Adipose tissue (tissue), 3 donors: ENCODE data around the gene PIP5KL1. TPM values are rescaled to one million over a fixed set of nuclear protein-coding genes. Genes with fewer than 3 reads are reported as not detected.
"Not testable (repeated sequence)": the region's sequence is repeated elsewhere in the genome, so short reads cannot be mapped to it uniquely, and the experiment has no call there.

Source experiments
- H3K27ac ChIP-seq: one replicate; pipeline ENCODE4 v1.5.1; 2013; ENCODE audit warnings: low read depth, low read length
- WGBS, 3 donors: extraction: QIAGEN DNeasy Blood & Tissue Kit; methylation state at CpG; one replicate each; pipeline ENCODE4 v1.1.7; 2013; 5-methylcytosine and 5-hydroxymethylcytosine counted together
- polyA plus RNA-seq, 3 donors: library from polyadenylated mRNA; stranded (reverse); fragments of 200-250 nt; gene quantifications; one replicate each; pipeline ENCODE4 v1.2.3, GENCODE V29; 2013
- donor health status: healthy with polysubstance abuse.
- donor health status: Bipolar disorder and iron deficiency.
- donor health status: healthy.

PIP5KL1 gene
- polyA plus RNA-seq, 3 donors: 0.22 to 0.74 (median 0.74) TPM

DNA sequence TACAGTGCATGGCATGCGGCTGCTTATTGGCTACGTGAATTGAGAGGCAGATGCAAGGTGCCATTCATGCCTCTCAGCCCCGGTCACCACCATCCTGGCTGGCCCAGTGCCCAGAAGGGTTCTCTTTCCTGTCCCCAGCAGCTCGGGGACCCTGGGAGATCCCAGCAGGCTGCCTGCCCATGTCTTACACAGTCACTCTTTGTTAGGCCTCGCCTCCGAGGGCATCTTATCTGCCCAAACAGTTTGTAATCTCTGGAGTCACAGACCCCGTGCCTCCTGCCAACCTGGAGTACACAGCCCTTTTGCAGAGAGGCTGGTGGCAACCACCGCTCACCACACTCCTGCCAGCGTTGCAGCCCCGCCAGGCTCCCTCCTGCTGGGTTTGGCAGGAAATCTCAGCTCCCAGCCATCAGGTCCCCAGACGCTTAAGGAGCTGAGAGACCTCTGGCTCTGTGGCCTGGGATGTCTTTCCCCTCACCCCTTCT, 46.1 kb downstream of the PIP5KL1 start:
- WGBS, 3 donors: 22 to 38% (median 34%) methylated on average over 11 of the region's 11 CpGs
- no peak overlapping the region for H3K27ac ChIP-seq

- 71 to 87% (median 76%) methylated on average over 7 of the region's 7 CpGs for WGBS, 3 donors
- H3K27ac ChIP-seq: no peak overlapping the region
These were observed 46.6 kb downstream of the PIP5KL1 start for GRCh38 chr9:127883959-127884358.

GRCh38 chr9:127881715-127882114, 48.9 kb downstream of the PIP5KL1 start:
- H3K27ac ChIP-seq: not testable (repeated sequence)
- 79 to 85% (median 84%) methylated on average over 3 of the region's 3 CpGs for WGBS, 3 donors

- H3K27ac ChIP-seq: no peak overlapping the region
- WGBS, 3 donors: 74 to 82% (median 74%) methylated on average over 8 of the region's 8 CpGs
These were observed 50.4 kb downstream of the PIP5KL1 start for GRCh38 chr9:127880143-127880542.

DNA sequence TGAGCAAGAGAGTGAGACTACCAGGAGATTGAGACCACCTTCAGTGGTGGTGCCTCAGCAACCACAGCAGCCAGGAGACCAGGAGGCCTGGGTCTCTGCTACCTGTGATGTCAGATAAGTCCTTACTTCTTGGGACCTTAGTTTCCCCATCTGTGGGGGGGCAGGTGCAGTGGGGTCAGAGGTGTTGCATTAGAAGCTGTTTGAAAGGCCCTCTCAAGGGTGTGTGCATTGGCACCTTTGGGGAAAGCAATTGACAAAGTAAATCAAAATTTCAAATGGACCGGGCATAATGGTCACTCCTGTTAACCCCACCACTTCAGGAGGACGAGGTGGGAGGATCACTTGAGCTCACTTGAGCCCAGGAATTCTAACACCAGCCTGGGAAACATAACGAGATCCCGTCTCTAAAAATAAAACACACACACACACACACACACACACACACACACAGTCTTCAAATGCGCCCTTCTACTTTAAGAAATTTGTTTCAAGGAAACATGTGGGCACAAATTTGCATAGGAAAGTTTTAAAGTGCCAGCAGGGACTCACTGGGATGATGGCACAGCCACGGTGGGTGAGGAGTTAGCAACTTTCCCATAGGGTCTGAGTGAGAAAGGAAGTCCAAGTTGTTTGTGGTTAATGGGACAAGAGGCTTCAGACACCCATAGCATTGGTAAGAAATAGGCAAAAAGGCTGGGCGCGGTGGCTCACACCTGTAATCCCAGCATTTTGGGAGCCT, 51.8 kb downstream of the PIP5KL1 start:
- 68 to 70% (median 68%) methylated on average over 8 of the region's 8 CpGs for WGBS, 3 donors
- H3K27ac ChIP-seq: no peak overlapping the region

GRCh38 chr9:127878001-127878651, 52.5 kb downstream of the PIP5KL1 start:
- H3K27ac ChIP-seq: no peak overlapping the region
- WGBS, 3 donors: 38 to 56% (median 52%) methylated on average over 18 of the region's 18 CpGs

DNA sequence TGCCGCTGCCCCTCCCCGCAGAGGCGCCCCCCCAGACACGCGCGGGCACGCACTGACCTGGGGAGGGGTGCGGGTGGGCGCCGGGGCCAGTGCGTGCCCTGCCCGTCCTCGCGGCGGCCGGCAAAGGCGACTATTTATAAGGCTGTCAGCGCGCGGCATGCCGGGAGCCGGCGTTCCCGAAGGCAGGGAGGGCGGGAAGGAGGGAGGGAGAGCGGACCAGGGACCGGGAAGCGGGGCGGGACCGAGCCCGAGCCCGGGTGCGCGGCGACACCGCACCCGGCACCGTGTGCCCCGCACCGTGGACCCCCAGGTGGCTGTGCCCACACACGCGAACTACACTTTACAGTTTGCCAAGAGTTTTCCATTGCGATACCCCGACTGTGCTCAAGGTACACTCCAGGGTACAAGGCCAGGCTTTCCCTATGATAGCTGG, 53.0 kb downstream of the PIP5KL1 start, which contains the start of gene AK1:
TSS of gene AK1 (minus strand) at position 110 of the 433 bp plus-strand sequence. CDS start 3,058 bp downstream, outside the sequence.
- H3K27ac ChIP-seq: no peak within 1 kb of the TSS
- 1 to 2% (median 2%) methylated on average over 33 to 44 of the region's 44 CpGs for WGBS, 3 donors

GRCh38 chr9:127876764-127877562, 53.6 kb downstream of the PIP5KL1 start:
- H3K27ac ChIP-seq: no peak overlapping the region
- 26 to 35% (median 33%) methylated on average over 25 to 26 of the region's 26 CpGs for WGBS, 3 donors

DNA sequence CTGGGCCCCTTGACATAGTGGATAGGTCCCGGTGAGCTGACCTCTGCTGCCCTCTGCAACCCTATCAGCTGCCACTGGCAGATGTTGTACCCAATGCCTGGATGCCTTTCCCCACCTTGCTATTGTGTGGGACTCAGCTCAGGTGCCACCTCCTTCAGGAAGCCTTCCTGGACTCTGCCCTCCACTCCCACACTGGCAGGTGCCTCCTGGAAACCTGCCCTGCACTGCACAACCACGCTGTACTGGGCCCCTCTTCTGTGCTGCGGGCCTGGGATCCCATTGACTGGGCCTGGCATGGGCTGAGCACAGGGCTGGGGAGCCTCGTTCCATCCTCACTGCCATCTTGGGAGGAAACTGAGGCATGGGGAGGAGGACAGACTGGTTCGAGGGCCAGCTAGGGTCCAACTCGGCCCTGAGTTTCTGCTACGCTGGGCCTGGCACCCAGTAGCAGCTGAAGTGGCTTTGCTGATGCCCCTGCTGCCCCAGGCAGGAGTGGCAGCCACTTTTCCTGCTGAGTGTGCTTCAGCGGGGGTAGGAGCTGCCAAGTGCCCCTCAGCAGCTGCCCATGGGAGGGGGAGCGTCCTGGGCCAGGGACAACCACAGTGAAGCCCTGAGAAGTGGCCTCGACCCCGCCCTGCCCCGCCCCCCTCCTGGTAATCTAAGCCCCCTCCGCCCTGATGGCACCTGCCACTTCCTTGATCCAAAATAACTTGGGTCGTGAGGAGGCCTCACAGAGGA, 54.4 kb downstream of the PIP5KL1 start:
- 75 to 81% (median 80%) methylated on average over 14 of the region's 14 CpGs for WGBS, 3 donors

GRCh38 chr9:127875306-127875966, 55.1 kb downstream of the PIP5KL1 start:
- 74 to 81% (median 77%) methylated on average over 9 to 10 of the region's 10 CpGs for WGBS, 3 donors
- no peak overlapping the region for H3K27ac ChIP-seq

More for the DNA sequence above, 54.4 kb downstream of the PIP5KL1 start:
- H3K27ac ChIP-seq: no peak overlapping the region

DNA sequence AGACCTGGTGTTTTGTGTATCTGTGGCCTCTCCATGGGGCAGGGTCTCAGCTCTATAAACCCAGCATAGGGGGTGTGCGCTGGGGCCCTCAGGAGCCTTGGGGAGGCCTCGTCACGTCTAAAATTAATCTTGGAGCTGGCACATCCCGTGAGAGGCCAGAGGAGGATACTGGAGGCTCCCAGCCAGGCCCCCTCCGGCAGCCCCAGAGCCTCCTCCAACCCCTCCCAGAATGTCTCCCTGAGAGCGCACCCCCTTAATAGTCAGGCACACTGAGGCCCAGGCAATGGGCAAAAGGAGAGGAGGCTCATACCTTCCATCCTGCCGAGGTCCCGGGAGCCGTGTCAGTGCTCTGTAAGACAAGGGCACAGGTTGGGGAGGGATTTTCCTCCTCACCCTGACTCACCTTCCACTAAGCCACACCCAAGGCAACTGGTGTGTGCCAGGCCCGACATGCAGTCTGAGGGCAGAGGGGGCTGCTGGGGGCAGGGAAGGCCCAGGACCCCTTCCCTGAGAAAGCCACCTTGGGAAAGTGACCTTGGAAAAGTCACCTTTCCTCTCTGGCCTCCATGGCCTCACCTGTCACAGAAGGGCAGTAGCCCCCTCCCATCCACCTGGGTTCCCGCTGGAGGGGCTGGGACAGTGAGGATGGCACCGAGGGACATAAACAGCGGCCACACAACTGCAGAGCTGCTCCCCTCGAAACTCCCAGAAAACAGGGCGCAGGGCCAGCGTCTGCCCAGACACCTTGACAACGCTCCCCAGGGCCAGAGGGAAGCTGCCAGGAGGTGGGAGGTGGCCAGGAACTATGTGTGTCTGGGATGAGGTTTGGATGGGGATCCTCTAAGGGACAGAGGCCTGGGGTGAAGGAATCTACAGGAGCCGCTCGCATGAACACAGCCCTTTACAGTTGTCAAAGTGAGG, 56.0 kb downstream of the PIP5KL1 start:
- 76 to 82% (median 77%) methylated on average over 19 of the region's 19 CpGs for WGBS, 3 donors
- H3K27ac ChIP-seq: no peak overlapping the region

GRCh38 chr9:127873886-127874285, 56.7 kb downstream of the PIP5KL1 start:
- WGBS, 3 donors: 28 to 49% (median 49%) methylated on average over 9 to 10 of the region's 10 CpGs
- H3K27ac ChIP-seq: no peak overlapping the region

GRCh38 chr9:127873223-127873691, 57.3 kb downstream of the PIP5KL1 start:
- 76 to 83% (median 82%) methylated on average over 19 of the region's 19 CpGs for WGBS, 3 donors
- H3K27ac ChIP-seq: no peak overlapping the region

GRCh38 chr9:127872369-127873222, 58.0 kb downstream of the PIP5KL1 start:
- H3K27ac ChIP-seq: no peak overlapping the region
- WGBS, 3 donors: 94 to 95% (median 95%) methylated on average over 19 to 20 of the region's 20 CpGs

DNA sequence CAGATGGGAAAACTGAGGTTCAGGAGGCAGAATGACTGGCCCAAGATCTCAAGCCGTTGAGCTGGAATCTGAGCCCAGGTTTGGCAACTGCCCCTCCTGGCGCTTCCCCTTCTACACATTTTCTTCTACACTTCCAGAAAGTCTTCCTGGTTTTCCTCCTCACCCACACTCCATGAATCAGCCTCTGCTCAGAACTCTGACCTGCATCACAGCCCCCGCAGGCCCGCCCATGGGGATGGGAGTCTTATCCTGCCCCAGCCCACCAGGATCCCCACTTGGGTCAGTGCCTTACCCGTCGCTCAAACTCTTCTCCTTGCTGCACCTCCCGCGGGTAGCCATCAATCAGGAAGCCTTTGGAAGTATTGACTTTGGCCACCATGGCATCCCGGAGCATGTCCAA, 59.0 kb downstream of the PIP5KL1 start:
- WGBS, 3 donors: 83 to 89% (median 87%) methylated on average over 9 of the region's 9 CpGs
- no peak overlapping the region for H3K27ac ChIP-seq

- no peak overlapping the region for H3K27ac ChIP-seq
- 83 to 87% (median 84%) methylated on average over 12 of the region's 12 CpGs for WGBS, 3 donors
These were observed 59.7 kb downstream of the PIP5KL1 start for GRCh38 chr9:127870887-127871286.
